ENCODE measurements around the gene OR1I1.

The OR1I1 gene

GRCh38 chr19:15081911-15082310 is at the start of gene OR1I1:
Gene OR1I1, plus strand, starts transcription at chr19:15082211. Its CDS starts 4,855 bp downstream, at chr19:15087066.
- TF ChIP-seq, protein P1, sequence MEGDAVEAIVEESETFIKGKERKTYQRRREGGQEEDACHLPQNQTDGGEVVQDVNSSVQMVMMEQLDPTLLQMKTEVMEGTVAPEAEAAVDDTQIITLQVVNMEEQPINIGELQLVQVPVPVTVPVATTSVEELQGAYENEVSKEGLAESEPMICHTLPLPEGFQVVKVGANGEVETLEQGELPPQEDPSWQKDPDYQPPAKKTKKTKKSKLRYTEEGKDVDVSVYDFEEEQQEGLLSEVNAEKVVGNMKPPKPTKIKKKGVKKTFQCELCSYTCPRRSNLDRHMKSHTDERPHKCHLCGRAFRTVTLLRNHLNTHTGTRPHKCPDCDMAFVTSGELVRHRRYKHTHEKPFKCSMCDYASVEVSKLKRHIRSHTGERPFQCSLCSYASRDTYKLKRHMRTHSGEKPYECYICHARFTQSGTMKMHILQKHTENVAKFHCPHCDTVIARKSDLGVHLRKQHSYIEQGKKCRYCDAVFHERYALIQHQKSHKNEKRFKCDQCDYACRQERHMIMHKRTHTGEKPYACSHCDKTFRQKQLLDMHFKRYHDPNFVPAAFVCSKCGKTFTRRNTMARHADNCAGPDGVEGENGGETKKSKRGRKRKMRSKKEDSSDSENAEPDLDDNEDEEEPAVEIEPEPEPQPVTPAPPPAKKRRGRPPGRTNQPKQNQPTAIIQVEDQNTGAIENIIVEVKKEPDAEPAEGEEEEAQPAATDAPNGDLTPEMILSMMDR (conservative IDR thresholded peaks at IDR 0.05; ENCODE audit: low read depth) = no peak
- CTCF ChIA-PET = interaction anchor here (2.0 kb wide), 1 partner anchor 10 kb away, joined by 11 read pairs; no protein-coding TSS in a partner anchor
- POLR2A ChIA-PET (ENCODE audit: low non-redundant PET) = no interaction called here
- DNase-seq (ENCODE audit: low spot score) = no peak
- no peak within 1 kb of the TSS for H3K27ac ChIP-seq

DNA sequence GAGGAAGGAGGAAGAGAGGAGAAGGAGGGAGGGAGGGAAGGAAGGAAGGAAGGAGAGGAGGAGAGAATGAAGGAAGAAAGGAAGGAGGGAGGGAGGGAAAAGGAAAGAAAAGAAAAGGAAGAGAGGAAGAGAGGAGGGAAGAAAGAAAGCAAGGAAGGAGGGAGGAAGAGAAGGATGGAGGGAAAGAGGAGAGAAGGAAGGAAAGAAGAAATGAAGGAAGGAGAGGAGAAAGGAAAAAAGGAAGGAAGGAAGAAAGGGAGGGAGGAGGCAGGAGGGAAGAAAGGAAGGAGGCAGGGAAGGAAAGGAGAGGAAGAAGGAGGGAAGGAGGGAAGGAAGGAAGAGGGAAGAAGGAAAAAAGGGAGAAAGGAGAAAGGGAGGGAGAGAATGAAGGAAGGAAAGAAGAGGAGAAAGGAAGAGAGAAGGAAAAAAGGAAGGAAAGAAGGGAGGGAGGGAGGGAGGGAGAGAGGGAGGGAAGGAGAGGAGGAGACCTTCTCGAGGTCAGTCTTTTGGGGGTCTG is 46.2 kb upstream of the OR1I1 start:
- ChIA-PET CTCF (no interaction called here), POLR2A (ENCODE audit: low non-redundant PET) (no interaction called here)
- DNase-seq (ENCODE audit: low spot score) = no peak
- H3K27ac ChIP-seq = no peak overlapping the region
- TF ChIP-seq, protein P1 (conservative IDR thresholded peaks at IDR 0.05; ENCODE audit: low read depth) = no peak

GRCh38 chr19:15037586-15037985 is 44.4 kb upstream of the OR1I1 start:
- no peak for DNase-seq (ENCODE audit: low spot score)
- TF ChIP-seq, protein P1 (conservative IDR thresholded peaks at IDR 0.05; ENCODE audit: low read depth) = no peak
- ChIA-PET CTCF (no interaction called here), POLR2A (ENCODE audit: low non-redundant PET) (no interaction called here)
- no peak overlapping the region for H3K27ac ChIP-seq

DNA sequence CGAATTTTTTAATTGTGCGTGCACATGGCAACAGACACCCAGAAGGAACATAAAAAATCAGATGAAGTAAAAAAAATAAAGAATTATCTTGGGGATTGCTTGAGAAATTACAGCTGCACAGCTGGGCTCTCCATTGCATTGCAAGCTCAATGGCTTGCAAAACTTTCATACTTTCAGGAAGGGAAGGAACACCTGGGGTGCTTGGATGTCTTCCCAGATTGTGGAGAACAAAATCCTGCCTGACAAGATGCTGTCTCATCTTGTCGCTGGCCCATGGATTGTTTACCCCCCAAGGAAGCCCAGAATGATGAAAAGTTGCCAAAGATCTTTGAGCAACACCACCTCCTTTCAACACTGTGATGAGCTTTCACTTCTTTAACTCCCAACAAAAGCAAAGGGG is 43.7 kb upstream of the OR1I1 start:
- TF ChIP-seq, protein P1 (conservative IDR thresholded peaks at IDR 0.05; ENCODE audit: low read depth) = no peak
- peak overlapping the region; percentile 60 for H3K27ac ChIP-seq
- DNase-seq (ENCODE audit: low spot score) = peak; percentile 50
- ChIA-PET CTCF (interaction anchor here (0.5 kb wide), 1 partner anchor 18 kb away, joined by 3 read pairs; no protein-coding TSS in a partner anchor), POLR2A (ENCODE audit: low non-redundant PET) (no interaction called here)

- ChIA-PET CTCF (no interaction called here), POLR2A (ENCODE audit: low non-redundant PET) (no interaction called here)
- no peak for DNase-seq (ENCODE audit: low spot score)
- H3K27ac ChIP-seq = no peak overlapping the region
- TF ChIP-seq, protein P1 (conservative IDR thresholded peaks at IDR 0.05; ENCODE audit: low read depth) = no peak
These were observed 40.0 kb upstream of the OR1I1 start for GRCh38 chr19:15042003-15042402.

DNA sequence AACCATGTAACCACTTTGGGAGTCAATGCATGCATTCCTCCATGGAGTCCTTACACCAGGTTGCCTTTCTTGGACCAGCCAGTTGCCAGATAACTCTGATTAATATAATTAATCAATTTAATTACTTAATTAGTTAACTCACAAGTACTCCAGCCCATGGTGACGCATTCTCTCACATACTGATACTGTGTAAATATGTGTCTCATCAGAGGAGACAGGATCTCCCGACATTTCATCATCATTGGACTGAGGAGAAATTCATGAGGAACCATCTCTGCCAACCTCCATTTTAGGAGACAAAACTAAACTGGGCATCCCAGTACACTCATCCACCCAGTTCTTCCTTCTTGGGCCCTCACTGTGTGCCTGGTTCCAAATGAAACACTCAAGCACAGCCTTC is 39.2 kb upstream of the OR1I1 start:
- TF ChIP-seq, protein P1 (conservative IDR thresholded peaks at IDR 0.05; ENCODE audit: low read depth) = no peak
- POLR2A ChIA-PET (ENCODE audit: low non-redundant PET) = no interaction called here
- H3K27ac ChIP-seq = no peak overlapping the region
- no peak for DNase-seq (ENCODE audit: low spot score)
- CTCF ChIA-PET = no interaction called here

All from RWPE1 (cell line).